K562 (cell line): Measurements from ENCODE around the gene ZNF862. TPM values are rescaled to one million over a fixed set of nuclear protein-coding genes. Genes with fewer than 3 reads are reported as not detected.

Experiments
- ARHGAP35 ChIP-seq: fragments of 450-650 bp; IDR thresholded peaks from 2 replicates; pipeline ENCODE4 v1.6.1; 2018; ENCODE audit not compliant: partially characterized antibody
- ARID3B ChIP-seq: fragments of 250-450 bp; sonication (Bioruptor Pico); IDR thresholded peaks from 2 replicates; pipeline ENCODE4 v1.4.0; 2020; ENCODE audit warnings: borderline replicate concordance
- BACH1 ChIP-seq: fragments of 200-800 bp; sonication (Bioruptor generic); IDR thresholded peaks from 2 replicates; pipeline ENCODE4 v1.6.1; 2016; ENCODE audit warnings: missing genetic modification characterization, missing compliant biosample characterization
- EGR1 ChIP-seq: fragments of 450-650 bp; conservative IDR thresholded peaks from 2 replicates; pipeline ENCODE4 v1.6.1; 2017; ENCODE audit warnings: mild to moderate bottlenecking
- FOS ChIP-seq: IDR thresholded peaks from 3 replicates; pipeline ENCODE4 v1.6.1; 2011; ENCODE audit not compliant: insufficient read length; ENCODE audit errors: extremely low read depth
- MEIS2 ChIP-seq: fragments of 450-650 bp; IDR thresholded peaks from 2 replicates; pipeline ENCODE4 v1.6.1; 2014; ENCODE audit warnings: mild to moderate bottlenecking; ENCODE audit not compliant: partially characterized antibody
- NFE2 ChIP-seq: IDR thresholded peaks from 2 replicates; pipeline ENCODE4 v1.6.1; 2014; ENCODE audit warnings: antibody characterized with exemption, low read depth
- NR3C1 ChIP-seq: sonication (generic); formaldehyde crosslinking; IDR thresholded peaks from 2 replicates; pipeline ENCODE4 v1.8.1; 2022; ENCODE audit warnings: missing genetic modification reagents
- PHB ChIP-seq: fragments of 250-450 bp; sonication (Bioruptor Pico); IDR thresholded peaks from 2 replicates; pipeline ENCODE4 v1.5.0; 2021
- PPARD ChIP-seq: fragments of 250-450 bp; sonication (Bioruptor Pico); IDR thresholded peaks from 2 replicates; pipeline ENCODE4 v1.8.0; 2022; ENCODE audit warnings: inconsistent platforms, mild to moderate bottlenecking, moderate library complexity
- SPI1 ChIP-seq: IDR thresholded peaks from 2 replicates; pipeline ENCODE4 v1.6.1; 2011; ENCODE audit warnings: low read depth, low read length, control low read depth, borderline replicate concordance
- TCF15 ChIP-seq: fragments of 250-450 bp; sonication (Bioruptor Pico); IDR thresholded peaks from 2 replicates; pipeline ENCODE4 v1.8.0; 2022; ENCODE audit warnings: moderate library complexity, mild to moderate bottlenecking, inconsistent platforms
- TEAD4 ChIP-seq, 2 experiments: sonication (generic) in 1 of 2; formaldehyde crosslinking in 1 of 2; IDR thresholded peaks; 2 replicates each; pipeline versions ENCODE4 v1.6.1 to v1.8.0; 2012 to 2022; ENCODE audit warnings: borderline replicate concordance in 1 of 2, inconsistent platforms in 1 of 2, low read length in 1 of 2, mild to moderate bottlenecking in 1 of 2, missing genetic modification reagents in 1 of 2
- ZC3H4 ChIP-seq: sonication (generic); formaldehyde crosslinking; IDR thresholded peaks from 2 replicates; pipeline ENCODE4 v1.9.0; 2021; ENCODE audit warnings: missing genetic modification reagents, borderline replicate concordance
- ZNF583 ChIP-seq: fragments of 250-450 bp; sonication (Bioruptor Pico); IDR thresholded peaks from 2 replicates; pipeline ENCODE4 v1.4.0; 2020
- ZNF586 ChIP-seq: fragments of 450-650 bp; formaldehyde crosslinking; conservative IDR thresholded peaks from 2 replicates; pipeline ENCODE4 v1.4.0; 2020; ENCODE audit warnings: mild to moderate bottlenecking, moderate library complexity
- ZNF696 ChIP-seq: fragments of 250-450 bp; sonication (Bioruptor Pico); conservative IDR thresholded peaks from 2 replicates; pipeline ENCODE4 v1.4.0; 2020; ENCODE audit warnings: mild to moderate bottlenecking, moderate library complexity
- polyA plus RNA-seq, 8 experiments: library from polyadenylated mRNA; depleted of rRNA in 4 of 8; stranded (reverse) in 5 of 8; unstranded in 3 of 8; fragments of >200 nt; fragmentation: Nextera tagmentation in 2 of 8; fragmentation: Illumina TruSeq in 1 of 8; extraction: Ambion mirVana in 2 of 8; extraction: Trizol in 1 of 8; gene quantifications; 2 replicates each; pipeline versions ENCODE4 v1.2.1 to v1.2.3, GENCODE V29; 2011 to 2014; ENCODE audit warnings: inconsistent platforms in 1 of 8, missing spikeins in 1 of 8
- total RNA-seq, 7 experiments: library from RNA; depleted of rRNA in 6 of 7; stranded (reverse); fragments of >200 nt in 6 of 7; fragmentation: Illumina TruSeq in 2 of 7; extraction: Trizol in 2 of 7; gene quantifications; 2 replicates each; pipeline versions ENCODE4 v1.2.1 to v1.2.3, GENCODE V29; 2011 to 2021; ENCODE audit warnings: low replicate concordance in 1 of 7
- TF ChIP-seq, protein P1 (sequence below): sonication (generic); formaldehyde crosslinking; IDR thresholded peaks from 2 replicates; pipeline ENCODE4 v1.8.0; 2023; ENCODE audit warnings: missing genetic modification reagents, mild to moderate bottlenecking, borderline replicate concordance
- TF ChIP-seq, protein P2 (sequence below): conservative IDR thresholded peaks from 2 replicates; pipeline ENCODE4 v1.6.1; 2011; ENCODE audit warnings: low read depth, mild to moderate bottlenecking, low read length; ENCODE audit not compliant: control insufficient read depth

The ZNF862 gene
- total and polyA plus RNA-seq, 9 of the 15 experiments (the other 6 are each of a cell fraction or from before 2014, with no cell fraction given): 1.1 to 3.9 (median 2.6) TPM

DNA sequence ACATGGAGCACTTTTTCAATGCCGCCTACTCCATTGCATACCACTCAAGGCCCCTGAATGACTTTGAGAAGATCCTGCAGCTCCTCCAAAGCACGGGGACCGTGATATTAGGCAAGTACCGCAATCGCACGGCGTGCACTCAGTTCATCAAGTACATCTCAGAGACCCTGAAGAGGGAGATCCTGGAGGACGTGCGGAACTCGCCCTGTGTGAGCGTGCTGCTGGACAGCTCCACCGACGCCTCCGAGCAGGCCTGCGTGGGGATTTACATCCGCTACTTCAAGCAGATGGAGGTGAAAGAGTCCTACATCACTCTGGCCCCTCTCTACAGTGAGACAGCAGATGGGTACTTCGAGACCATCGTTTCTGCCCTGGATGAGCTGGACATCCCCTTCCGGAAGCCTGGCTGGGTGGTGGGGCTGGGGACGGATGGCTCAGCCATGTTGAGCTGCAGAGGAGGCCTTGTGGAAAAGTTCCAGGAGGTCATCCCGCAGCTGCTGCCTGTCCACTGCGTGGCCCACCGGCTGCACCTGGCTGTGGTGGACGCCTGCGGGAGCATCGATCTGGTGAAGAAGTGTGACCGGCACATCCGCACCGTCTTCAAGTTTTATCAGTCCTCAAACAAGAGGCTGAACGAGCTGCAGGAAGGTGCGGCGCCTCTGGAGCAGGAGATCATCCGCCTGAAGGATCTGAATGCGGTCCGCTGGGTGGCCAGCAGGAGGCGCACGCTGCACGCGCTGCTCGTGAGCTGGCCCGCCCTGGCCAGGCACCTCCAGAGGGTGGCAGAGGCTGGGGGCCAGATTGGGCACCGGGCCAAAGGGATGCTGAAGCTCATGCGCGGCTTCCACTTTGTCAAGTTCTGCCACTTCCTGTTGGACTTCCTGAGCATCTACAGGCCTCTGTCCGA, 22.9 kb downstream of the ZNF862 start (continued):
- TF ChIP-seq ZC3H4 (CRISPR knock-in tag): no peak
- no peak for TF ChIP-seq NR3C1 (CRISPR knock-in tag)
- TF ChIP-seq, protein P1, sequence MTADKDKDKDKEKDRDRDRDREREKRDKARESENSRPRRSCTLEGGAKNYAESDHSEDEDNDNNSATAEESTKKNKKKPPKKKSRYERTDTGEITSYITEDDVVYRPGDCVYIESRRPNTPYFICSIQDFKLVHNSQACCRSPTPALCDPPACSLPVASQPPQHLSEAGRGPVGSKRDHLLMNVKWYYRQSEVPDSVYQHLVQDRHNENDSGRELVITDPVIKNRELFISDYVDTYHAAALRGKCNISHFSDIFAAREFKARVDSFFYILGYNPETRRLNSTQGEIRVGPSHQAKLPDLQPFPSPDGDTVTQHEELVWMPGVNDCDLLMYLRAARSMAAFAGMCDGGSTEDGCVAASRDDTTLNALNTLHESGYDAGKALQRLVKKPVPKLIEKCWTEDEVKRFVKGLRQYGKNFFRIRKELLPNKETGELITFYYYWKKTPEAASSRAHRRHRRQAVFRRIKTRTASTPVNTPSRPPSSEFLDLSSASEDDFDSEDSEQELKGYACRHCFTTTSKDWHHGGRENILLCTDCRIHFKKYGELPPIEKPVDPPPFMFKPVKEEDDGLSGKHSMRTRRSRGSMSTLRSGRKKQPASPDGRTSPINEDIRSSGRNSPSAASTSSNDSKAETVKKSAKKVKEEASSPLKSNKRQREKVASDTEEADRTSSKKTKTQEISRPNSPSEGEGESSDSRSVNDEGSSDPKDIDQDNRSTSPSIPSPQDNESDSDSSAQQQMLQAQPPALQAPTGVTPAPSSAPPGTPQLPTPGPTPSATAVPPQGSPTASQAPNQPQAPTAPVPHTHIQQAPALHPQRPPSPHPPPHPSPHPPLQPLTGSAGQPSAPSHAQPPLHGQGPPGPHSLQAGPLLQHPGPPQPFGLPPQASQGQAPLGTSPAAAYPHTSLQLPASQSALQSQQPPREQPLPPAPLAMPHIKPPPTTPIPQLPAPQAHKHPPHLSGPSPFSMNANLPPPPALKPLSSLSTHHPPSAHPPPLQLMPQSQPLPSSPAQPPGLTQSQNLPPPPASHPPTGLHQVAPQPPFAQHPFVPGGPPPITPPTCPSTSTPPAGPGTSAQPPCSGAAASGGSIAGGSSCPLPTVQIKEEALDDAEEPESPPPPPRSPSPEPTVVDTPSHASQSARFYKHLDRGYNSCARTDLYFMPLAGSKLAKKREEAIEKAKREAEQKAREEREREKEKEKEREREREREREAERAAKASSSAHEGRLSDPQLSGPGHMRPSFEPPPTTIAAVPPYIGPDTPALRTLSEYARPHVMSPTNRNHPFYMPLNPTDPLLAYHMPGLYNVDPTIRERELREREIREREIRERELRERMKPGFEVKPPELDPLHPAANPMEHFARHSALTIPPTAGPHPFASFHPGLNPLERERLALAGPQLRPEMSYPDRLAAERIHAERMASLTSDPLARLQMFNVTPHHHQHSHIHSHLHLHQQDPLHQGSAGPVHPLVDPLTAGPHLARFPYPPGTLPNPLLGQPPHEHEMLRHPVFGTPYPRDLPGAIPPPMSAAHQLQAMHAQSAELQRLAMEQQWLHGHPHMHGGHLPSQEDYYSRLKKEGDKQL (CRISPR knock-in tag): no peak
- TF ChIP-seq PPARD: no peak
- TF ChIP-seq ZNF583 (CRISPR knock-in tag): no peak
- TF ChIP-seq BACH1: no peak
- TF ChIP-seq ZNF586: no peak
- no peak for TF ChIP-seq ZNF696 (CRISPR knock-in tag)
- TF ChIP-seq TEAD4 (IDR thresholded peaks at IDR 0.05; ENCODE audit: low read length): no peak
- TF ChIP-seq TEAD4 (CRISPR knock-in tag; IDR thresholded peaks at IDR 0.05; ENCODE audit: borderline replicate concordance): no peak
- TF ChIP-seq EGR1: no peak
- TF ChIP-seq MEIS2: no peak
- TF ChIP-seq SPI1: no peak
- TF ChIP-seq PHB (CRISPR knock-in tag): no peak
- no peak for TF ChIP-seq TCF15 (CRISPR knock-in tag)
- TF ChIP-seq ARHGAP35: no peak
- no peak for TF ChIP-seq NFE2
- 0 out of 2 replicates have a peak, but pooled peaks have one; percentile 43 for TF ChIP-seq ARID3B (CRISPR knock-in tag)
- no peak for TF ChIP-seq FOS
- TF ChIP-seq, protein P2, sequence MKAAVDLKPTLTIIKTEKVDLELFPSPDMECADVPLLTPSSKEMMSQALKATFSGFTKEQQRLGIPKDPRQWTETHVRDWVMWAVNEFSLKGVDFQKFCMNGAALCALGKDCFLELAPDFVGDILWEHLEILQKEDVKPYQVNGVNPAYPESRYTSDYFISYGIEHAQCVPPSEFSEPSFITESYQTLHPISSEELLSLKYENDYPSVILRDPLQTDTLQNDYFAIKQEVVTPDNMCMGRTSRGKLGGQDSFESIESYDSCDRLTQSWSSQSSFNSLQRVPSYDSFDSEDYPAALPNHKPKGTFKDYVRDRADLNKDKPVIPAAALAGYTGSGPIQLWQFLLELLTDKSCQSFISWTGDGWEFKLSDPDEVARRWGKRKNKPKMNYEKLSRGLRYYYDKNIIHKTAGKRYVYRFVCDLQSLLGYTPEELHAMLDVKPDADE: peak; percentile 36; the same call in 1 of the 2 replicates
